Osteoblast (primary cell): ENCODE results near the gene CNOT1. TPM values are rescaled to one million over a fixed set of nuclear protein-coding genes. Genes with fewer than 3 reads are reported as not detected.

Experiments
- DNase-seq: peaks from one replicate; pipeline ENCODE4 v3.0.0; 2011; ENCODE audit warnings: low spot score, mixed read lengths; ENCODE audit not compliant: insufficient read length; ENCODE audit errors: missing footprints
- H2AFZ ChIP-seq: 2 replicates; pipeline ENCODE4 v1.6.0; 2011; ENCODE audit warnings: mild to moderate bottlenecking, low read length
- H3K27ac ChIP-seq: 2 replicates; pipeline ENCODE4 v1.5.1; 2011; ENCODE audit warnings: mild to moderate bottlenecking, low read depth, low read length, moderate library complexity
- H3K27me3 ChIP-seq: 2 replicates; pipeline ENCODE4 v1.6.0; 2012; ENCODE audit warnings: mild to moderate bottlenecking, control low read depth, inconsistent platforms, low read length, moderate library complexity; ENCODE audit not compliant: insufficient read depth
- H3K36me3 ChIP-seq: 2 replicates; pipeline ENCODE4 v1.5.1; 2011; ENCODE audit warnings: mild to moderate bottlenecking, low read length, control low read depth, moderate library complexity; ENCODE audit not compliant: insufficient read depth
- H3K4me1 ChIP-seq: 2 replicates; pipeline ENCODE4 v1.5.1; 2011; ENCODE audit warnings: mild to moderate bottlenecking, low read length, control low read depth, moderate library complexity; ENCODE audit not compliant: insufficient read depth
- H3K4me2 ChIP-seq: 2 replicates; pipeline ENCODE4 v1.6.0; 2011; ENCODE audit warnings: mild to moderate bottlenecking, low read length; ENCODE audit not compliant: insufficient read depth
- H3K4me3 ChIP-seq: fragments of 200-600 bp; sonication (generic); 3 replicates; pipeline ENCODE4 v1.5.1; 2012; ENCODE audit warnings: mild to moderate bottlenecking, low read length, inconsistent platforms; ENCODE audit not compliant: insufficient read depth
- H3K79me2 ChIP-seq: 2 replicates; pipeline ENCODE4 v1.6.0; 2012; ENCODE audit warnings: mild to moderate bottlenecking, low read length, control low read depth, inconsistent platforms; ENCODE audit not compliant: insufficient read depth
- H3K9me3 ChIP-seq: 2 replicates; pipeline ENCODE4 v1.5.1; 2011; ENCODE audit warnings: low read depth, low read length, control low read depth
- H4K20me1 ChIP-seq: 2 replicates; pipeline ENCODE4 v1.6.0; 2012; ENCODE audit warnings: mild to moderate bottlenecking, low read length, control low read depth; ENCODE audit not compliant: insufficient read depth
- total RNA-seq: library from RNA; depleted of rRNA; stranded (reverse); fragments of >200 nt; gene quantifications from 2 replicates; pipeline ENCODE4 v1.2.3, GENCODE V29; 2012
- TF ChIP-seq, protein P1 (sequence below): IDR thresholded peaks from 2 replicates; pipeline ENCODE4 v1.5.1; 2011; ENCODE audit warnings: mild to moderate bottlenecking, low read depth, low read length, moderate library complexity; ENCODE audit errors: extremely low read depth

CNOT1 gene
- total RNA-seq, 1 donor = 122 TPM

GRCh38 chr16:58475091-58475619 lies 154.5 kb downstream of the CNOT1 start:
- Histone ChIP-seq H2AFZ (no peak overlapping the region), H3K9me3 (no peaks in the 10 kb centered on the region), H3K27me3 (peaks cover 9% of the 10 kb centered on the region), H3K4me2 (no peak overlapping the region), H4K20me1 (no peaks in the 10 kb centered on the region), H3K79me2 (no peaks in the 10 kb centered on the region), H3K4me1 (no peaks in the 10 kb centered on the region), H3K36me3 (no peaks in the 10 kb centered on the region), H3K4me3 (no peak overlapping the region), H3K27ac (no peak overlapping the region)
- DNase-seq = no peak
- TF ChIP-seq, protein P1, sequence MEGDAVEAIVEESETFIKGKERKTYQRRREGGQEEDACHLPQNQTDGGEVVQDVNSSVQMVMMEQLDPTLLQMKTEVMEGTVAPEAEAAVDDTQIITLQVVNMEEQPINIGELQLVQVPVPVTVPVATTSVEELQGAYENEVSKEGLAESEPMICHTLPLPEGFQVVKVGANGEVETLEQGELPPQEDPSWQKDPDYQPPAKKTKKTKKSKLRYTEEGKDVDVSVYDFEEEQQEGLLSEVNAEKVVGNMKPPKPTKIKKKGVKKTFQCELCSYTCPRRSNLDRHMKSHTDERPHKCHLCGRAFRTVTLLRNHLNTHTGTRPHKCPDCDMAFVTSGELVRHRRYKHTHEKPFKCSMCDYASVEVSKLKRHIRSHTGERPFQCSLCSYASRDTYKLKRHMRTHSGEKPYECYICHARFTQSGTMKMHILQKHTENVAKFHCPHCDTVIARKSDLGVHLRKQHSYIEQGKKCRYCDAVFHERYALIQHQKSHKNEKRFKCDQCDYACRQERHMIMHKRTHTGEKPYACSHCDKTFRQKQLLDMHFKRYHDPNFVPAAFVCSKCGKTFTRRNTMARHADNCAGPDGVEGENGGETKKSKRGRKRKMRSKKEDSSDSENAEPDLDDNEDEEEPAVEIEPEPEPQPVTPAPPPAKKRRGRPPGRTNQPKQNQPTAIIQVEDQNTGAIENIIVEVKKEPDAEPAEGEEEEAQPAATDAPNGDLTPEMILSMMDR = no peak

- Histone ChIP-seq H4K20me1 (no peaks in the 10 kb centered on the region), H3K36me3 (no peaks in the 10 kb centered on the region), H3K27ac (no peak overlapping the region), H3K79me2 (no peaks in the 10 kb centered on the region), H3K4me1 (no peaks in the 10 kb centered on the region), H2AFZ (no peak overlapping the region), H3K4me2 (no peak overlapping the region), H3K9me3 (no peaks in the 10 kb centered on the region), H3K27me3 (peaks cover 9% of the 10 kb centered on the region), H3K4me3 (no peak overlapping the region)
- no peak for DNase-seq
- TF ChIP-seq, protein P1 = no peak
Measured at GRCh38 chr16:58474296-58474695, 155.3 kb downstream of the CNOT1 start.

GRCh38 chr16:58472827-58473226 lies 156.8 kb downstream of the CNOT1 start:
- Histone ChIP-seq H2AFZ (no peak overlapping the region), H3K4me2 (no peak overlapping the region), H3K27me3 (peaks cover 18% of the 10 kb centered on the region), H3K9me3 (no peaks in the 10 kb centered on the region), H3K27ac (no peak overlapping the region), H3K36me3 (no peaks in the 10 kb centered on the region), H3K79me2 (no peaks in the 10 kb centered on the region), H3K4me1 (no peaks in the 10 kb centered on the region), H3K4me3 (no peak overlapping the region), H4K20me1 (no peaks in the 10 kb centered on the region)
- TF ChIP-seq, protein P1 = no peak
- no peak for DNase-seq

DNA sequence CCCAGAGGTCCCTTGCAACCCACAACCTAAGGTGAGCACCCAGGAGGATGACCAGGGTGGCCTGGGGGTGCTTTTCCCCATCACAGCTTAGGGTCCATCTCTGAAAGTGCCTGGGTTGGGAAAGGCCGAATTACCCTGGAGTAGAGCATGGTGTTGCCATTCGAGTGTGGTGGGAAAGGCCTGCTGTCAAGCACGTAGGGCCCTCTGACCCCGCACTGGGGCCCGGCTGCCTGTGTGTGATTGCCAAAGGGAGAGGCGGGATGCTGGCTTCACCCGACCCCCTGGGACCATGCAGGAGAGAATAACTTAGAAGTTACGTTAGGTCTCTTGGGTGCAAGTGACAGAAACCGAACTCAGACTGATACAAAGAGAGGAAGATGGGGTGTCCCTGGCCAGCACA lies 157.4 kb downstream of the CNOT1 start:
- H3K9me3 ChIP-seq = no peaks in the 10 kb centered on the region
- DNase-seq = no peak
- H4K20me1 ChIP-seq = no peaks in the 10 kb centered on the region
- H3K4me3 ChIP-seq = no peak overlapping the region
- H3K4me1 ChIP-seq = no peaks in the 10 kb centered on the region
- H2AFZ ChIP-seq = no peak overlapping the region
- no peaks in the 10 kb centered on the region for H3K79me2 ChIP-seq
- peaks cover 23% of the 10 kb centered on the region for H3K27me3 ChIP-seq
- H3K27ac ChIP-seq = no peak overlapping the region
- TF ChIP-seq, protein P1 = no peak
- no peak overlapping the region for H3K4me2 ChIP-seq
- H3K36me3 ChIP-seq = no peaks in the 10 kb centered on the region
